ENCODE results near the gene MS4A6E.
"Not testable (repeated sequence)": the region's sequence is repeated elsewhere in the genome, so short reads cannot be mapped to it uniquely, and the experiment has no call there.

The MS4A6E gene

DNA sequence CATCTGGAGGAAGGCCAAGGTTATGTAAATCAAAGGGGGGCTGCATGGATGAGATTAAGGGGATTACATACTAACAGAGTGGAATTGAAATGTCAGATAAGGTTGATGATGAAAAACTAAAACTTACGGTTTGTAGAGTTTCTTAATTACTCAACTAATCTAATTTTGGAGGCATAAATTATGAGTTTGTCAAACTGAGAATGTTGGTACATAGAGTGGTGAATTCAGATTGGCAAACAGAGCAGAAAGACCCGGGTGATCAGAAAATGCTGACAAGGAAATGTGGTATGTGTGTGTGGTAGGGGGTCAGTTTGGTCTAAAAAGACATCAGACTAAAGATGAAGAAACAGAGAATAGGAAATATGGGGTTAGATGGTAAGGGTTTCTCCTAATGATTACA is 11.0 kb downstream of the MS4A6E start:
- DNase-seq: no peak

DNA sequence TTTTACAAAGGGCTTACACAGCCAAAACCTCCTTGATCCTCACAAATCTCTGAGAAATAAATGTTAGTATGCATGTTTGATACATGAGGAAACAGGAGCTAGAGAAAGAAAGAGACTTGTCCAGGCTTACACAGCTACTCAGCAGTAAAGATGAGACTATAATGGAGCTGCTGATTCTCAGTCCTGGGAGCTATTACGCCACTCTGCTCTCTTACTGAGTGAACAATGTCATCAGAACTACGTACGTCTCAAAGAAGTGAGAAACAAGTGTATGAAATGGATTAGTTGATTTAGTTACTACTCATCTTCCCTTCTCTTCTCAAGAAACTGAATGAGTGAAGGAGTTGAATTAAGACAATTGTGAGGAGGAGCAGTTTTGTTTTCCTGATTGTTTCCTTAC is 12.3 kb downstream of the MS4A6E start:
- DNase-seq: no peak

DNA sequence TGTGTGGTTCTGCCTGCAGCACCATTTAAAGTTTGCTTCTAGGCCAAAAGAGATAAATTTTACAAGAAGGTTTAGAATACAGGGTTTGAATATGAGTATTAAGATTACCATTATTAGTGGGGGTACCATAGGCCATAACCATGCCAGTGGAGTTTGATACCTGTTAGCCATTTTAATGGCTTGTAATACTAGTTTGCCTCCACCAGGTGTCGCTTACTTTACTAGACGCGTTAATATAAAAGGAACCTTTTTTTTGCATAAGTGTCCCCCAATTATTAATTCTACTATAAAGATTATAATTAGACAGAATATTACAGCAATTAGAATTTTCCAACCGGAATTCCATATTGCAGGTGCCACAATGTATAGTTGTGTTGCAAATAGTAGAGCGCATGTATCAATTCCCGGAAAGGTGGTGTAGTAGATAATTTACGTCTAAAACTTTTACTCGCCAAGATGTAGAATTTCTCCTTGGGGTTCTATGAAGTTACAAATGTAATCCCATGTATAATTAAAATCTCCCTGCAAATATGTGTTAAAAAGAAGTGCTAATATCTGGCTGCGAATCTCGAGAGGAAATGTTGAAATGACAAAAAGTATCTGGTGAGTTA is 16.1 kb downstream of the MS4A6E start:
- DNase-seq: no peak

DNA sequence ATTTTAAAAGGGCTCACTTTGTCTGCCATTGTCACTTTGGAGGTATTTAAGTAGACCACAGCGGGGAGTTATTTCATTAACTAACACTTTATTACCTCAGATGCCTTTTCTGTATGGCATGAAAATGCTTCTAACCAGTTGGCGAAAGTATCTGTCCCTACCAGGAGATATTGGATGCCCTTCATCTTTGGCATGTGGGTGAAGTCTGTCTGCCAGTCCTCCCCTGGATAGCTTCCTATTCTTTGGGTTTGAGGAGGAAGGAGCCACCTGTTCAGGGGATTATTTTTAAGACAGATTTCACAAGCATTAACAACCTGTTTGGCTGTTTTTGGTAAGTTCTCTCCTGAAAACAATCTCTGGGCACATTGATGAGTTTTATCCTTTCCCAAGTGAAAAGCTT is 17.1 kb downstream of the MS4A6E start:
- no peak for DNase-seq

GRCh38 chr11:60345489-60345888 is 18.4 kb downstream of the MS4A6E start:
- no peak for DNase-seq

DNA sequence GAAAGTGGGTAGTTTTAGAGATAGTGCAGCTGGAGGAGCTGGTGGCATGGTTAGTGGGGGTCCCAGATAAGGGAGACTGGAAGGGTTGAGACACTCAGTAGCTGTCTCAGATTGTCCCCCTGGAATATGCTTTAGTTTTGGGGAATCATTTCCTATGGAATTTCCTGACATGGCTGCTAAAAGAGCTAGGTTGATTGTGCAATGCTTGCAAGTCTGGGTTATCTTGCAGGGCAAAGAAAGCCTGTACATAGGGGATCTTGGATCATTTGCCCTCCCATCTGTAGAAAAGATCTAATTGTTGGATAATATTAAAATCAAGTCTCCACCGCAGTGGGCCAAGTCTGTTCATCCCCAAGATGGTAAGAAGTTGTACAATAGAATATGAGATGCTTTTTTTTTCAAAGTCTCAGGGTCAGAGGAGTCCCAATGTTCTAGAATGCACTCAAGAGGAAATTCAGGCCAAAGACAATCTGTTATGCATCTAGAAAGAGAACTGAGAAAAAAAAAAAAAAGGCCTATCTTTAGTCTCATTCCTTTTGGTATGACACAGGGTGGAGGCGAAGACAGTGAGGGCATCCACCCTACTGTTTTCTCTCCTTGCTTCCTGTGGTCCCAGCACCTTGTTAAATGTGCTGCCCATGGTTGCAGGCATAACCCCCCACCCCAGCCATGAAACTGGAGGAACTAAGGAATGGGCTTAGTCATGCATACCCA is 20.2 kb downstream of the MS4A6E start:
- no peak for DNase-seq

GRCh38 chr11:60348116-60348515 is 21.1 kb downstream of the MS4A6E start:
- DNase-seq: no peak

DNA sequence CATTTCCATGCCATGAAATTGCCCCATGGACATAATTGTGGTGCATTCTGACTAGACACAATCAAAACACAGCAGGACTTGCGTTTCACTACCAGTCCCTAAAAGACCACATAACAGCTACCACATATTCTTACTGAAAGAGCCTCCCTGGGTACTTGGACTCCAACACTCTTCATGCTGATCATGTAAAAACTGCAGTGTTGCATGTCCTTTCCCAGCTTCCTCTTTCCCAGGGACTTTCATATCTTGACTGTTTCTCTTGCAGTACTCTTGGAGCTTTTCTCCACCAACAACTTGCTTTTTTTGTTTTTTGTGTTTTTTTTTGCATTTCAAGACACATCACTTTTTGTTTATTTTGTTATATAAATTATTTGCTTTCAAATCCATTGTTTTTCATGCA is 22.9 kb downstream of the MS4A6E start:
- DNase-seq: no peak

- DNase-seq: no peak
These were observed 30.7 kb downstream of the MS4A6E start for GRCh38 chr11:60357771-60358170.

DNA sequence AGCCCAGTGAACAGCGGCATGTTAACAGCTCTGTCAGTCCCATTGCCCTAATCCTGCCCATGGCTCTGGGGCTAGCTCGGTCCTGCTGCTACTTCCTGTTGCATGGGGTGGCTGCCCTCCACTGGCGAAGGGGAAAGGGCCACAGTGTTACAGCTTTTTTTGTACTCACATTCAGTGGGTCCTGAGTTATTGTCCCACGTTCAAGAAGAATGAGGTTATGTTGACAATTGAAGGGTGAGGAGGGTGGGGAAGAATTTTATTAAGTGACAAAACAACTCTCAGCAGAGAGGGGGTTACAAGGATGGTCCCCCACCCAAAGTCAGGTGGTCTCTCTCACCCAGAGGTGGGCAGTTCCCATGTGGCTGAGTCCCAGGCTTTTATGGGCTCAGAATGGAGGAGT is 33.6 kb downstream of the MS4A6E start:
- no peak for DNase-seq

DNA sequence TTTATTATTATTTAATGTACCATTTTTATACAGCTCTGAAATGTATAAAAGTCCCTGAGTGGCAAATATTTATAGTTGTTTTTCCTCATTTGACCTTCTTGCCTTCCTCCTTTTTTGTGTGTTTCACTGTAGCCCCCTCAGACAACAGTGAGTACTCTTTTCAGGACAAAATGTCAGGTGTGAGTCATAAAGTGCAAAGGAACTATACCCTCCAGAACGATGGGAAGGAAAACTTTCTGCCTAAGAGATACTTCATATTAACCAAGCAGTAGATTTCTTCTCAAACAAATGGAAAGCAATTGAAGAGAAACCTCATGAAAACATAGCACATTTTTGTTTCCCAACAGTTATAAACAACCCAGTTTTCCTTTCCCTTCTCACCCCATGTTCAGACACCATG is 35.2 kb downstream of the MS4A6E start:
- DNase-seq: no peak

DNA sequence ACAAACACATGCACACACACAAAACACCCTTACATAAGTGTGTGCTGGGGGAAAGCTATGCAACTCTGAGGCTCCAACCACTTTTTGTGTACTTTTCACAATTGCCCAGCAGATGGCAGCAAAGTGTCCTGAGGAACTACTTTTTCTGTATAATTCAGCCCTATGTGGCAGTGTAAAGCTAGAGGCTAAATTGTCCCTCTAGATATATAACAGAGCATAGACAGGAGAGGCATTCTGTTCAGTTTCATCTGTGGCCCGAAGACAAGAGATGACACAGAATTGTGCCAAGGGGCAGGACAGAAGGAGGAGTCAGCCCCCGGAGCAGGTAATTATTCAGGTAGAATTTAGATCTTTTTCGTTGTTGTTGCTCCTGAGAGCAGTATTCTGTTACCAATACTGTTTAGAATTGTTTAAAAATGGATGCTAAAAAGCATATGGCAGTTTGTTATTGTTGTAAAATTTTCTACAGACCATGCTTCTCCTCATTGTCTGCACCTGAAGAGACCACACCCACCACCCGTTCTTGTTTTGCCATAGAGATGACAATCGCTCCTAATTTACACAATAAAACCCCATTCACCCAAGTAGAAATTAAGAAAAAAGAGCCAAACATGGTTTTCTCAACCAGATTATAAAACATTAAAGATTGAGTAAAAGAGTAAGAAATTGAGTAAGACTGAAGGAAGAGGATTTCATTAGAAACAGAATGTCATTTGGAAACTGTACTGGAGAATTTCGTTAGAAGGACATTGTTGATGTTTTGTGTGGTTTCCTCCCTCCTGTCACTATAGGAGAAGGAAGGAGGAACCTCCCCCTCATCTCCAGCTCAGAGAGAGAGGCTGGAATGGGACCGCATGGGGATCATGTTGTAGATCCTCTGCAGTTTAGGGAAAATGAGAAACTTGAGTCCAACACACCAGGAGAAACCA is 36.8 kb downstream of the MS4A6E start:
- peak; percentile 14 for DNase-seq

- not testable (repeated sequence) for DNase-seq
These were observed 39.3 kb downstream of the MS4A6E start for GRCh38 chr11:60366262-60366904.

- no peak for DNase-seq
These were observed 40.0 kb downstream of the MS4A6E start for GRCh38 chr11:60367009-60367408.

DNA sequence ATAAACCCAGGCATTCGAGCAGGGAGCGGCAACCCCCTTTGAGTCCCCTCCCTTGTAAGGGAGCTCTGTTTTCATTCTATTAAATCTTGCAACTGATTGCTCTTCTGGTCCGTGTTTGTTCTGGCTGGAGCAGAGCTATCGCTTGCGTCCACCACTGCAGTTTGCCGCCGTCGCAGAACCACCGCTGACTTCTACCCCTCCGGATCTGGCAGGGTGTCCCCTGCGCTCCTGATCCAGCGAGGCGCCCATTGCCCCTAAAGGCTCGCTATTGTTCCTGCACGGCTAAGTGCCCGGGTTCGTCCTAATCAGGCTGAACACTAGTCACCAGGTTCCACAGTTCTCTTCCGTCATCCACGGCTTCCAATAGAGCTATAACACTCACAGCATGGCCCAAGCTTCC is 40.8 kb downstream of the MS4A6E start:
- DNase-seq: no peak

DNA sequence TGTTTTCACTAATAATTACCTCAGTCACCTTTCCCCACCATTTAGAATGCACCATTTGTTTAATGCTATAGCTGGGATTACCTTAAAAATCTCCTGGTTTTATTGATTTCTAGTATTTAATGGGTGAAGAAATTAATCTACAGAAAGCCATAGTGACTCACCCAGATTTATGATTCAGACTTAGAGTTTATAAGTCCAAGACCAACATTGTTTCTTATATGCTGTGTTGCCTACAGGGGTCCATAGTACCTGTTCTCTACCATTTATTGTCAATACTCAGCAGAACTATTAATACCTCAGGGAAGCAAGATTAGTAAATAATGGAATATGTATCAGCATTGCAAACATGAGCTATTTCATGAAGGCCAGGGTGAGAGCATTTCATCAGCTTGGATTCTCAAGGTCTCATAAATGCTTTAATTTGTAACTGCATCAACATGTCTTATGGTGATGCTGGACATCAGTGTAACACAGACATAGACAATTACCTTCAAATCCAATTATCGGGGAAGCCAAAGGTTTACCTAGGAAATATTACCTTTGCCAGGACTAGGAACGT is 43.3 kb downstream of the MS4A6E start:
- peak; percentile 17 for DNase-seq

DNA sequence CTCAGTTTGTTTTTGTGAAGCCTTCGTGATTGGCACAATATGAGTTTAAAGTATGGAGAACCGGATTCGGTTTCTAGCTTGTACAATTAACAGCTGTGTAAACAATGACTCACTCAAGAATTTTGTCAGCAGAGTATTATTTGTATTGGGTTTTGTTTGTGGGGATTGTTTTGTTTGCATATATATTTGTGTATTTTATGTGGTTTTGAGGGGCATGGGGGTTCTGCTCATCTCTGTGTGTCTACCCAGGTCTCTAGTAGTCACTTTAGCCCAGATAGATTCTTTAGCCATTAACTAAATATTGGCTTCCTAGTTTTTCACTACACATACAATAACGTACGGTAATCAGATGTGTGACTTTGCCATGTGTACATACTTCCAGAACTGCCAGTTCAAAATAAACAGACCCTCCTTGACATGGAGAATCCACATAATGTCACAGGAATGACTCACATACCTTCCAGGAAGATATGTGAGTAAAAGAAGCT is 43.8 kb downstream of the MS4A6E start:
- DNase-seq: peak; percentile 44

GRCh38 chr11:60371386-60371785 is 44.3 kb downstream of the MS4A6E start:
- DNase-seq: no peak

GRCh38 chr11:60371854-60372253 is 44.8 kb downstream of the MS4A6E start:
- no peak for DNase-seq

- DNase-seq: no peak
These were observed 45.7 kb downstream of the MS4A6E start for GRCh38 chr11:60372767-60373166.

DNA sequence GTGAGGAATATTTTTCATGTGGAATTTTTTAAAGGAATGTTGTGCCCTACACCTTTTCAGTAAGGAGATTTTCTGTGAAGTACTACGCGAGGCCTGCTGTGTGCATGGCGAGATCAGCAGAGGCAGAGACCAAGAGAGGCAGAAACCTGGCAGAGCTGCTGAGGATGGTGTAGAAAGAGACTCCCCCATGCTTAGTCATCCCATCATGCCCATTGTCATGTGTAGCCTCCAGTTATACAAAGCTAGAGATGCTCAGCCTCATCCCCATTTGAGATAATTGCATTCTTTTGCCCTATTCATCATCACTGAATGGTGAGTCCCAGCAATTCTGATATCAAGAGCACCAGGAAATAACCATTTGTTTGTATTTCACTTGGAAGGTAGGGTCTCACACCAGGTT is 48.3 kb downstream of the MS4A6E start:
- DNase-seq: no peak

- no peak for DNase-seq
These were observed 49.5 kb downstream of the MS4A6E start for GRCh38 chr11:60376601-60377000.
